Measurements from ENCODE around the gene TMEM18.

Gene TMEM18

GRCh38 chr2:644871-645270 is 32.3 kb downstream of the TMEM18 start:
- TF ChIP-seq CTCF (IDR thresholded peaks at IDR 0.05; ENCODE audit: low read depth, low read length, missing control alignments) = no peak

GRCh38 chr2:643761-644160 is 33.4 kb downstream of the TMEM18 start:
- no peak overlapping the region for H3K4me3 ChIP-seq (replicated peaks; ENCODE audit: low read depth, low read length)
- DNase-seq (ENCODE audit: extremely low read depth, low read depth) = no peak
- no peak for TF ChIP-seq CTCF (IDR thresholded peaks at IDR 0.05; ENCODE audit: low read depth, low read length, missing control alignments)

More at GRCh38 chr2:644871-645270, 32.3 kb downstream of the TMEM18 start:
- H3K4me3 ChIP-seq (replicated peaks; ENCODE audit: low read depth, low read length) = no peak overlapping the region
- DNase-seq (ENCODE audit: extremely low read depth, low read depth) = no peak

GRCh38 chr2:643334-643733 is 33.9 kb downstream of the TMEM18 start:
- TF ChIP-seq CTCF (IDR thresholded peaks at IDR 0.05; ENCODE audit: low read depth, low read length, missing control alignments) = no peak
- H3K4me3 ChIP-seq (replicated peaks; ENCODE audit: low read depth, low read length) = no peak overlapping the region
- no peak for DNase-seq (ENCODE audit: extremely low read depth, low read depth)

GRCh38 chr2:641872-642815 is 35.1 kb downstream of the TMEM18 start:
- no peak overlapping the region for H3K4me3 ChIP-seq (replicated peaks; ENCODE audit: low read depth, low read length)
- no peak for DNase-seq (ENCODE audit: extremely low read depth, low read depth)
- TF ChIP-seq CTCF (IDR thresholded peaks at IDR 0.05; ENCODE audit: low read depth, low read length, missing control alignments) = no peak

GRCh38 chr2:641164-641871 is 35.9 kb downstream of the TMEM18 start:
- no peak overlapping the region for H3K4me3 ChIP-seq (replicated peaks; ENCODE audit: low read depth, low read length)
- no peak for DNase-seq (ENCODE audit: extremely low read depth, low read depth)
- no peak for TF ChIP-seq CTCF (IDR thresholded peaks at IDR 0.05; ENCODE audit: low read depth, low read length, missing control alignments)

- no peak overlapping the region for H3K4me3 ChIP-seq (replicated peaks; ENCODE audit: low read depth, low read length)
- TF ChIP-seq CTCF (IDR thresholded peaks at IDR 0.05; ENCODE audit: low read depth, low read length, missing control alignments) = no peak
- DNase-seq (ENCODE audit: extremely low read depth, low read depth) = no peak
Observed at GRCh38 chr2:639703-640102, 37.5 kb downstream of the TMEM18 start.

All from HFF-Myc (cell line).